Left kidney (tissue), 8 donors: Measurements from ENCODE around the gene ASB12. TPM values are rescaled to one million over a fixed set of nuclear protein-coding genes. Genes with fewer than 3 reads are reported as not detected.
"Not testable (repeated sequence)": the region's sequence is repeated elsewhere in the genome, so short reads cannot be mapped to it uniquely, and the experiment has no call there.

Experiments
- DNase-seq: peaks from one replicate; pipeline ENCODE4 v3.0.0-alpha.2; 2013
- long read RNA-seq, 8 donors: transcript quantifications; one replicate each; lab custom pipeline, GENCODE V29; 2026
- polyA plus RNA-seq: library from polyadenylated mRNA; unstranded; fragments of 120-200 nt; gene quantifications from one replicate; pipeline ENCODE4 v1.2.1, GENCODE V29; 2013; ENCODE audit not compliant: insufficient read length

Gene ASB12
- 0.53 TPM for polyA plus RNA-seq
- long read RNA-seq, donor 1 = 0 reads
- long read RNA-seq, donor 2 = 0 reads
- long read RNA-seq, donor 3 = 0 reads
- long read RNA-seq, donor 4 = 0 reads
- long read RNA-seq, donor 5 = 0 reads
- long read RNA-seq, donor 6 = 0 reads
- long read RNA-seq, donor 7 = 0 reads
- long read RNA-seq, donor 8 = 0 reads

GRCh38 chrX:64230123-64230970, at the start of gene ASB12:
Gene ASB12, minus strand, starts transcription at chrX:64230607. Its CDS starts 4,957 bp downstream, at chrX:64225650.
- DNase-seq = no peak

GRCh38 chrX:64265265-64265664, 34.9 kb upstream of the ASB12 start:
- no peak for DNase-seq

GRCh38 chrX:64229154-64229553, 1.3 kb downstream of the ASB12 start:
- DNase-seq = no peak

GRCh38 chrX:64218023-64218422, 12.4 kb downstream of the ASB12 start:
- DNase-seq = no peak

GRCh38 chrX:64213989-64214388, 16.4 kb downstream of the ASB12 start:
- DNase-seq = not testable (repeated sequence)

GRCh38 chrX:64206556-64207162, 23.7 kb downstream of the ASB12 start:
- no peak for DNase-seq

- DNase-seq = peak; percentile 93
These were observed 24.5 kb downstream of the ASB12 start for GRCh38 chrX:64205735-64206501.

GRCh38 chrX:64205441-64205734, 25.0 kb downstream of the ASB12 start, which contains the start of gene AMER1:
Gene AMER1, minus strand, starts transcription at chrX:64205708. Its CDS starts 12,422 bp downstream, at chrX:64193286.
- no peak for DNase-seq

GRCh38 chrX:64204701-64205440, 25.5 kb downstream of the ASB12 start:
- no peak for DNase-seq

GRCh38 chrX:64204252-64204651, 26.2 kb downstream of the ASB12 start:
- no peak for DNase-seq

GRCh38 chrX:64202808-64203325, 27.5 kb downstream of the ASB12 start:
- no peak for DNase-seq

- DNase-seq = no peak
These were observed 32.4 kb downstream of the ASB12 start for GRCh38 chrX:64198036-64198435.

- no peak for DNase-seq
These were observed 33.8 kb downstream of the ASB12 start for GRCh38 chrX:64196606-64197005.

- DNase-seq = no peak
These were observed 34.5 kb downstream of the ASB12 start for GRCh38 chrX:64195862-64196261.

- no peak for DNase-seq
These were observed 37.7 kb downstream of the ASB12 start for GRCh38 chrX:64192673-64193072.

GRCh38 chrX:64192040-64192439, 38.4 kb downstream of the ASB12 start:
- no peak for DNase-seq

- no peak for DNase-seq
These were observed 39.0 kb downstream of the ASB12 start for GRCh38 chrX:64191281-64192010.

- no peak for DNase-seq
These were observed 40.2 kb downstream of the ASB12 start for GRCh38 chrX:64190136-64190740.

- DNase-seq = no peak
These were observed 41.5 kb downstream of the ASB12 start for GRCh38 chrX:64188901-64189300.

- DNase-seq = no peak
These were observed 42.7 kb downstream of the ASB12 start for GRCh38 chrX:64187762-64188150.
